C4-2B (cell line): ENCODE data around the gene SCN1B.
"Not testable (repeated sequence)": the region's sequence is repeated elsewhere in the genome, so short reads cannot be mapped to it uniquely, and the experiment has no call there.

Experiments used
- H3K27ac ChIP-seq: fragments of 450-650 bp; 2 replicates; pipeline ENCODE4 v1.5.1; 2017
- CTCF ChIP-seq: fragments of 450-650 bp; conservative IDR thresholded peaks from 2 replicates; pipeline ENCODE4 v1.5.1; 2017; ENCODE audit warnings: mild to moderate bottlenecking
- ZFX ChIP-seq: fragments of 450-650 bp; IDR thresholded peaks from 2 replicates; pipeline ENCODE4 v1.6.1; 2017

The SCN1B gene

GRCh38 chr19:35025969-35026368, 4.3 kb upstream of the SCN1B start:
- TF ChIP-seq ZFX (no peak), CTCF (no peak)
- H3K27ac ChIP-seq: no peak overlapping the region

GRCh38 chr19:35026418-35026817, 3.9 kb upstream of the SCN1B start:
- TF ChIP-seq CTCF (no peak), ZFX (no peak)
- no peak overlapping the region for H3K27ac ChIP-seq

- TF ChIP-seq ZFX (no peak), CTCF (no peak)
These were observed 3.3 kb upstream of the SCN1B start for GRCh38 chr19:35027009-35027408.

GRCh38 chr19:35027851-35028599, 2.2 kb upstream of the SCN1B start:
- no peak overlapping the region for H3K27ac ChIP-seq
- TF ChIP-seq CTCF: no peak
- TF ChIP-seq ZFX: no peak

More at GRCh38 chr19:35027009-35027408, 3.3 kb upstream of the SCN1B start:
- no peak overlapping the region for H3K27ac ChIP-seq

GRCh38 chr19:35028600-35028885, 1.7 kb upstream of the SCN1B start:
- H3K27ac ChIP-seq: not testable (repeated sequence)

GRCh38 chr19:35029275-35029736, 964 bp upstream of the SCN1B start:
- H3K27ac ChIP-seq: not testable (repeated sequence)

GRCh38 chr19:35029737-35030256, 473 bp upstream of the SCN1B start:
- H3K27ac ChIP-seq: no peak overlapping the region
- TF ChIP-seq ZFX (no peak), CTCF (no peak)

GRCh38 chr19:35031072-35031881, 1.0 kb downstream of the SCN1B start:
- TF ChIP-seq CTCF (no peak), ZFX (no peak)
- H3K27ac ChIP-seq: no peak overlapping the region
